Neural cell (in vitro differentiated cells): ENCODE results near the gene MMS19. TPM values are rescaled to one million over a fixed set of nuclear protein-coding genes. Genes with fewer than 3 reads are reported as not detected.

Experiments
- H2AFZ ChIP-seq: fragments of 200-600, 300-800 bp; sonication (generic), shearing (Covaris generic); 2 replicates; pipeline ENCODE4 v1.6.0; 2014; ENCODE audit warnings: low read depth, mild to moderate bottlenecking, antibody characterized with exemption, low read length, moderate library complexity
- H3F3A ChIP-seq: fragments of 200-600 bp; shearing (Covaris generic); 2 replicates; pipeline ENCODE4 v1.6.1; 2016; ENCODE audit warnings: mild to moderate bottlenecking, moderate library complexity, mixed read lengths, antibody characterized with exemption, low read length; ENCODE audit not compliant: insufficient read depth, poor library complexity, severe bottlenecking
- H3K27ac ChIP-seq: fragments of 200-600, 300-800 bp; sonication (generic), shearing (Covaris generic); 2 replicates; pipeline ENCODE4 v1.5.1; 2014; ENCODE audit warnings: mild to moderate bottlenecking, low read length, moderate library complexity
- H3K27me3 ChIP-seq: fragments of 300-800, 200-600 bp; sonication (generic), shearing (Covaris generic); 2 replicates; pipeline ENCODE4 v1.6.0; 2014; ENCODE audit warnings: mild to moderate bottlenecking, low read depth, low read length, moderate library complexity; ENCODE audit not compliant: insufficient read depth
- H3K36me3 ChIP-seq: fragments of 300-800, 200-600 bp; sonication (generic), shearing (Covaris generic); 2 replicates; pipeline ENCODE4 v1.5.1; 2014; ENCODE audit warnings: mild to moderate bottlenecking, antibody characterized with exemption, low read length, moderate library complexity; ENCODE audit not compliant: insufficient read depth
- H3K4me2 ChIP-seq: fragments of 300-800, 200-600 bp; sonication (generic), shearing (Covaris generic); 2 replicates; pipeline ENCODE4 v1.6.0; 2014; ENCODE audit warnings: mild to moderate bottlenecking, low read length
- H3K4me3 ChIP-seq: fragments of 300-800, 200-600 bp; sonication (generic), shearing (Covaris generic); 2 replicates; pipeline ENCODE4 v1.5.1; 2014; ENCODE audit warnings: mild to moderate bottlenecking, low read length, moderate library complexity
- H3K79me2 ChIP-seq: fragments of 200-600 bp; shearing (Covaris generic); replicated peaks from 2 replicates; pipeline ENCODE4 v1.6.0; 2014; ENCODE audit warnings: mild to moderate bottlenecking, low read length, moderate library complexity; ENCODE audit not compliant: insufficient read depth
- H3K9ac ChIP-seq: fragments of 300-800, 200-600 bp; sonication (generic), shearing (Covaris generic); 2 replicates; pipeline ENCODE4 v1.6.1; 2016; ENCODE audit warnings: mild to moderate bottlenecking, low read length, mixed read lengths
- H3K9me2 ChIP-seq: fragments of 200-600 bp; shearing (Covaris generic); 2 replicates; pipeline ENCODE4 v1.6.1; 2016; ENCODE audit warnings: mild to moderate bottlenecking, low read length, mixed read lengths; ENCODE audit not compliant: insufficient read depth
- H3K9me3 ChIP-seq: fragments of 200-600, 300-800 bp; sonication (generic), shearing (Covaris generic); 2 replicates; pipeline ENCODE4 v1.6.1; 2016; ENCODE audit warnings: mild to moderate bottlenecking, mixed run types, low read length, moderate library complexity, mixed read lengths
- H4K20me1 ChIP-seq: fragments of 200-600 bp; shearing (Covaris generic); 2 replicates; pipeline ENCODE4 v1.6.1; 2016; ENCODE audit warnings: mild to moderate bottlenecking, mixed run types; ENCODE audit not compliant: insufficient read depth
- EZH2 ChIP-seq: fragments of 200-600, 300-800 bp; shearing (Covaris generic), sonication (generic); IDR thresholded peaks from 2 replicates; pipeline ENCODE4 v1.6.1; 2014; ENCODE audit warnings: antibody characterized with exemption, low read length, borderline replicate concordance, mild to moderate bottlenecking; ENCODE audit not compliant: insufficient read depth, poor library complexity, severe bottlenecking
- MXI1 ChIP-seq: fragments of 450-650 bp; conservative IDR thresholded peaks from 2 replicates; pipeline ENCODE4 v1.6.1; 2014; ENCODE audit warnings: antibody characterized with exemption, mild to moderate bottlenecking; ENCODE audit not compliant: poor library complexity, severe bottlenecking
- POLR2AphosphoS5 ChIP-seq: IDR thresholded peaks from 2 replicates; pipeline ENCODE4 v1.6.1; 2012
- RAD21 ChIP-seq: fragments of 450-650 bp; conservative IDR thresholded peaks from 2 replicates; pipeline ENCODE4 v1.6.1; 2014; ENCODE audit warnings: antibody characterized with exemption, mild to moderate bottlenecking, moderate library complexity
- REST ChIP-seq: IDR thresholded peaks from 2 replicates; pipeline ENCODE4 v1.6.1; 2012; ENCODE audit warnings: borderline replicate concordance
- TAF1 ChIP-seq: IDR thresholded peaks from 2 replicates; pipeline ENCODE4 v1.6.1; 2012; ENCODE audit warnings: low read depth
- polyA plus RNA-seq: library from polyadenylated mRNA; depleted of rRNA; stranded (reverse); fragments of >200 nt; gene quantifications from 2 replicates; pipeline ENCODE4 v1.2.3, GENCODE V29; 2014
- TF ChIP-seq, protein P1 (sequence below): fragments of 450-650 bp; IDR thresholded peaks from 2 replicates; pipeline ENCODE4 v1.5.1; 2014; ENCODE audit warnings: antibody characterized with exemption, mild to moderate bottlenecking, moderate library complexity; ENCODE audit not compliant: poor library complexity, severe bottlenecking

Gene MMS19
- polyA plus RNA-seq, 1 donor from 2014 or later: 54.1 TPM

GRCh38 chr10:97494151-97494550, 4.1 kb downstream of the MMS19 start:
- no peak overlapping the region for H3K4me2 ChIP-seq
- H3K36me3 ChIP-seq: no peaks in the 10 kb centered on the region
- no peak for TF ChIP-seq RAD21
- no peak for TF ChIP-seq TAF1
- TF ChIP-seq REST: no peak
- no peak for TF ChIP-seq EZH2
- TF ChIP-seq POLR2AphosphoS5: no peak
- TF ChIP-seq, protein P1, sequence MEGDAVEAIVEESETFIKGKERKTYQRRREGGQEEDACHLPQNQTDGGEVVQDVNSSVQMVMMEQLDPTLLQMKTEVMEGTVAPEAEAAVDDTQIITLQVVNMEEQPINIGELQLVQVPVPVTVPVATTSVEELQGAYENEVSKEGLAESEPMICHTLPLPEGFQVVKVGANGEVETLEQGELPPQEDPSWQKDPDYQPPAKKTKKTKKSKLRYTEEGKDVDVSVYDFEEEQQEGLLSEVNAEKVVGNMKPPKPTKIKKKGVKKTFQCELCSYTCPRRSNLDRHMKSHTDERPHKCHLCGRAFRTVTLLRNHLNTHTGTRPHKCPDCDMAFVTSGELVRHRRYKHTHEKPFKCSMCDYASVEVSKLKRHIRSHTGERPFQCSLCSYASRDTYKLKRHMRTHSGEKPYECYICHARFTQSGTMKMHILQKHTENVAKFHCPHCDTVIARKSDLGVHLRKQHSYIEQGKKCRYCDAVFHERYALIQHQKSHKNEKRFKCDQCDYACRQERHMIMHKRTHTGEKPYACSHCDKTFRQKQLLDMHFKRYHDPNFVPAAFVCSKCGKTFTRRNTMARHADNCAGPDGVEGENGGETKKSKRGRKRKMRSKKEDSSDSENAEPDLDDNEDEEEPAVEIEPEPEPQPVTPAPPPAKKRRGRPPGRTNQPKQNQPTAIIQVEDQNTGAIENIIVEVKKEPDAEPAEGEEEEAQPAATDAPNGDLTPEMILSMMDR: no peak
- TF ChIP-seq MXI1: no peak
- H3K9me3 ChIP-seq: no peaks in the 10 kb centered on the region
- H3K79me2 ChIP-seq: peaks cover 50% of the 10 kb centered on the region
- H4K20me1 ChIP-seq: no peaks in the 10 kb centered on the region
- no peak overlapping the region for H3K4me3 ChIP-seq
- no peaks in the 10 kb centered on the region for H3K9me2 ChIP-seq
- H3F3A ChIP-seq: no peaks in the 10 kb centered on the region
- no peak overlapping the region for H3K27ac ChIP-seq
- H3K27me3 ChIP-seq: peaks cover 5% of the 10 kb centered on the region
- H3K9ac ChIP-seq: no peak overlapping the region
- H2AFZ ChIP-seq: no peak overlapping the region

GRCh38 chr10:97490592-97490991, 7.6 kb downstream of the MMS19 start:
- H3K27ac ChIP-seq: no peak overlapping the region
- no peak for TF ChIP-seq REST
- H3K4me2 ChIP-seq: no peak overlapping the region
- H3K27me3 ChIP-seq: no peaks in the 10 kb centered on the region
- no peak overlapping the region for H3K9ac ChIP-seq
- no peaks in the 10 kb centered on the region for H3K36me3 ChIP-seq
- H3K4me3 ChIP-seq: no peak overlapping the region
- no peak overlapping the region for H2AFZ ChIP-seq
- H3F3A ChIP-seq: no peaks in the 10 kb centered on the region
- no peaks in the 10 kb centered on the region for H3K9me2 ChIP-seq
- H3K9me3 ChIP-seq: no peaks in the 10 kb centered on the region
- peaks cover 41% of the 10 kb centered on the region for H3K79me2 ChIP-seq
- no peaks in the 10 kb centered on the region for H4K20me1 ChIP-seq
